Hematopoietic multipotent progenitor cell treated with erythropoietin and hydrocortisone succinate and interleukin-3 and kit ligand, for 6 days (in vitro differentiated cells): ENCODE data around the gene THOC2.
"Not testable (repeated sequence)": the region's sequence is repeated elsewhere in the genome, so short reads cannot be mapped to it uniquely, and the experiment has no call there.

ENCODE experiments used
- DNase-seq: peaks from one replicate; pipeline ENCODE4 v3.0.0-alpha.2; 2015

Gene THOC2

GRCh38 chrX:123663720-123664119, 69.1 kb downstream of the THOC2 start:
- not testable (repeated sequence) for DNase-seq

- not testable (repeated sequence) for DNase-seq
These were observed 76.3 kb downstream of the THOC2 start for GRCh38 chrX:123656507-123656906.

GRCh38 chrX:123648811-123649181, 84.1 kb downstream of the THOC2 start:
- DNase-seq: not testable (repeated sequence)

- DNase-seq: no peak
These were observed 84.6 kb downstream of the THOC2 start for GRCh38 chrX:123648028-123648810.

- no peak for DNase-seq
These were observed 85.6 kb downstream of the THOC2 start for GRCh38 chrX:123647244-123647643.

GRCh38 chrX:123629502-123629901, 103.3 kb downstream of the THOC2 start:
- no peak for DNase-seq

- no peak for DNase-seq
These were observed 105.9 kb downstream of the THOC2 start for GRCh38 chrX:123626962-123627361.

GRCh38 chrX:123625952-123626351, 106.9 kb downstream of the THOC2 start:
- DNase-seq: no peak

GRCh38 chrX:123625477-123625876, 107.4 kb downstream of the THOC2 start:
- DNase-seq: no peak

- DNase-seq: no peak
These were observed 115.8 kb downstream of the THOC2 start for GRCh38 chrX:123617007-123617406.

- no peak for DNase-seq
These were observed 121.9 kb downstream of the THOC2 start for GRCh38 chrX:123610915-123611314.

GRCh38 chrX:123607806-123608205, 125.0 kb downstream of the THOC2 start:
- no peak for DNase-seq

- DNase-seq: no peak
These were observed 125.6 kb downstream of the THOC2 start for GRCh38 chrX:123607270-123607669.

GRCh38 chrX:123603491-123603890, 129.4 kb downstream of the THOC2 start:
- DNase-seq: no peak

GRCh38 chrX:123601437-123601836, 131.4 kb downstream of the THOC2 start:
- DNase-seq: no peak

GRCh38 chrX:123600181-123600580, 132.7 kb downstream of the THOC2 start:
- DNase-seq: no peak

- DNase-seq: no peak
These were observed 141.9 kb downstream of the THOC2 start for GRCh38 chrX:123590842-123591486.

GRCh38 chrX:123588723-123589122, 144.1 kb downstream of the THOC2 start:
- DNase-seq: no peak

- DNase-seq: no peak
These were observed 151.3 kb downstream of the THOC2 start for GRCh38 chrX:123581586-123581985.

GRCh38 chrX:123580792-123581191, 152.1 kb downstream of the THOC2 start:
- no peak for DNase-seq

GRCh38 chrX:123574027-123574426, 158.8 kb downstream of the THOC2 start:
- DNase-seq: not testable (repeated sequence)

GRCh38 chrX:123570011-123570590, 162.8 kb downstream of the THOC2 start:
- DNase-seq: no peak

- no peak for DNase-seq
These were observed 169.7 kb downstream of the THOC2 start for GRCh38 chrX:123563167-123563566.
